A549 (cell line): Measurements from ENCODE around the gene CTCFL. TPM values are rescaled to one million over a fixed set of nuclear protein-coding genes. Genes with fewer than 3 reads are reported as not detected.

Experiments
- ATAC-seq, 2 experiments: fragments of 200-7000 bp in 1 of 2; fragments of >200 bp in 1 of 2; cut with Nextera tagmentation in 1 of 2; cut with Tn5 transposase in 1 of 2; 3 replicates each; pipeline versions ENCODE4 v1.8.0 to v1.9.1; 2018 to 2020; ENCODE audit warnings: mild to moderate bottlenecking in 1 of 2, moderate library complexity in 1 of 2
- CTCF ChIA-PET: fragments of 300-600 bp; sonication (Branson Sonifier 250); formaldehyde crosslinking; extraction: SDS; loops from one replicate; lab custom pipeline; 2021; ENCODE audit warnings: antibody characterized with exemption, inconsistent platforms; lab: Yijun Ruan, JAX
- POLR2A ChIA-PET: fragments of 350-600 bp; formaldehyde crosslinking; extraction: SDS; loops from one replicate; lab custom pipeline; 2021; ENCODE audit warnings: antibody characterized with exemption, inconsistent platforms; lab: Yijun Ruan, JAX
- DNase-seq, 2 experiments: peaks; one replicate each; pipeline versions ENCODE4 v3.0.0 to v3.0.0-alpha.2; 2011 to 2016; ENCODE audit warnings: low read depth in 1 of 2, low spot score in 1 of 2
- FAIRE-seq: peaks from 2 replicates; lab custom pipeline; 2011; peaks lifted over from hg19 to GRCh38; lab: Jason Lieb, UNC
- H3K27ac ChIP-seq, 2 experiments: fragments of >200 bp; sonication (Bioruptor Twin); formaldehyde crosslinking; 3 replicates each; pipeline ENCODE4 v1.5.1; 2016 to 2017
- H3K4me1 ChIP-seq: fragments of >200 bp; sonication (Bioruptor Twin); formaldehyde crosslinking; 3 replicates; pipeline ENCODE4 v1.6.1; 2016
- H3K4me2 ChIP-seq: fragments of >200 bp; sonication (Bioruptor Twin); formaldehyde crosslinking; 3 replicates; pipeline ENCODE4 v1.6.1; 2016
- H3K4me3 ChIP-seq: fragments of >200 bp; sonication (Bioruptor Twin); formaldehyde crosslinking; 3 replicates; pipeline ENCODE4 v1.5.1; 2016
- H3K9me3 ChIP-seq: fragments of >200 bp; sonication (Bioruptor Twin); formaldehyde crosslinking; 3 replicates; pipeline ENCODE4 v1.6.1; 2016
- BHLHE40 ChIP-seq: IDR thresholded peaks from 2 replicates; pipeline ENCODE4 v1.6.1; 2012; ENCODE audit warnings: low read depth, low read length, inconsistent platforms
- CHD2 ChIP-seq: fragments of 150-350 bp; IDR thresholded peaks from 2 replicates; pipeline ENCODE4 v1.6.1; 2014; ENCODE audit warnings: low read length; ENCODE audit not compliant: partially characterized antibody
- EHF ChIP-seq: fragments of 250-450 bp; sonication (Bioruptor Pico); IDR thresholded peaks from 2 replicates; pipeline ENCODE4 v1.5.0; 2020; ENCODE audit warnings: mild to moderate bottlenecking
- EHMT2 ChIP-seq: fragments of 200-600 bp; sonication (generic); IDR thresholded peaks from 2 replicates; pipeline ENCODE4 v1.6.1; 2016; ENCODE audit warnings: antibody characterized with exemption, low read depth, mild to moderate bottlenecking, moderate library complexity
- EP300 ChIP-seq, 2 experiments: fragments of >200 bp; sonication (Bioruptor Twin); formaldehyde crosslinking; IDR thresholded peaks; 2 replicates in 1 of 2; 3 replicates in 1 of 2; pipeline ENCODE4 v1.6.1; 2016 to 2017
- ESRRA ChIP-seq: fragments of 150-350 bp; IDR thresholded peaks from 2 replicates; pipeline ENCODE4 v1.6.1; 2014; ENCODE audit warnings: mild to moderate bottlenecking, low read length, borderline replicate concordance
- FOSB ChIP-seq: fragments of 250-450 bp; sonication (Bioruptor Pico); IDR thresholded peaks from 2 replicates; pipeline ENCODE4 v1.5.0; 2020; ENCODE audit warnings: mild to moderate bottlenecking, moderate library complexity
- FOSL2 ChIP-seq, 2 experiments: fragments of 450-650 bp in 1 of 2; fragments of >200 bp in 1 of 2; sonication (Bioruptor Twin) in 1 of 2; formaldehyde crosslinking; IDR thresholded peaks; 2 replicates each; pipeline versions ENCODE4 v1.5.0 to v1.6.1; 2016 to 2020; ENCODE audit warnings: mild to moderate bottlenecking in 1 of 2, moderate library complexity in 1 of 2
- HEYL ChIP-seq: fragments of 250-450 bp; sonication (Bioruptor Pico); IDR thresholded peaks from 2 replicates; pipeline ENCODE4 v1.8.0; 2021; ENCODE audit warnings: mild to moderate bottlenecking, moderate library complexity
- HOXA7 ChIP-seq: fragments of 250-450 bp; sonication (Bioruptor Pico); IDR thresholded peaks from 2 replicates; pipeline ENCODE4 v1.5.0; 2020; ENCODE audit warnings: mild to moderate bottlenecking, moderate library complexity
- HOXB5 ChIP-seq: fragments of 250-450 bp; sonication (Bioruptor Pico); IDR thresholded peaks from 2 replicates; pipeline ENCODE4 v1.5.0; 2020; ENCODE audit warnings: mild to moderate bottlenecking, moderate library complexity
- JUN ChIP-seq, 2 experiments: fragments of >200 bp; sonication (Bioruptor Twin); formaldehyde crosslinking; IDR thresholded peaks; 2 replicates in 1 of 2; 3 replicates in 1 of 2; pipeline ENCODE4 v1.6.1; 2016 to 2017
- KDM1A ChIP-seq: fragments of 200-600 bp; sonication (generic); IDR thresholded peaks from 2 replicates; pipeline ENCODE4 v1.6.1; 2016; ENCODE audit warnings: low read depth, mild to moderate bottlenecking
- MYC ChIP-seq: IDR thresholded peaks from 2 replicates; pipeline ENCODE4 v1.6.1; 2012; ENCODE audit warnings: mild to moderate bottlenecking, inconsistent platforms, low read length, improper control_type of control experiment, borderline replicate concordance
- RARB ChIP-seq: fragments of 250-450 bp; sonication (Bioruptor Pico); IDR thresholded peaks from 2 replicates; pipeline ENCODE4 v1.8.0; 2021; ENCODE audit warnings: mild to moderate bottlenecking, moderate library complexity
- RCOR1 ChIP-seq: fragments of 150-350 bp; IDR thresholded peaks from 2 replicates; pipeline ENCODE4 v1.6.1; 2014; ENCODE audit warnings: antibody characterized with exemption, low read length, low read depth
- TFCP2L1 ChIP-seq: fragments of 250-450 bp; sonication (Bioruptor Pico); IDR thresholded peaks from 2 replicates; pipeline ENCODE4 v1.5.0; 2021; ENCODE audit warnings: mild to moderate bottlenecking
- ZC3H11A ChIP-seq: fragments of 450-650 bp; IDR thresholded peaks from 2 replicates; pipeline ENCODE4 v1.6.1; 2014; ENCODE audit warnings: antibody characterized with exemption, mild to moderate bottlenecking
- ZFP36 ChIP-seq: fragments of 450-650 bp; IDR thresholded peaks from 2 replicates; pipeline ENCODE4 v1.6.1; 2014; ENCODE audit warnings: borderline replicate concordance; ENCODE audit not compliant: partially characterized antibody
- WGBS: methylation state at CpG from one replicate; pipeline ENCODE4 v1.1.6; 2017; ENCODE audit errors: missing lambda C conversion rate; 5-methylcytosine and 5-hydroxymethylcytosine counted together
- polyA plus RNA-seq, 4 experiments: library from polyadenylated mRNA; depleted of rRNA in 3 of 4; stranded (reverse); fragments of >200 nt; fragmentation: RNase III in 1 of 4; extraction: RNeasy Plus Mini Kit Qiagen cat#74134 plus additional on column Dnase treatment in 1 of 4; gene quantifications; 2 replicates in 3 of 4; 3 replicates in 1 of 4; pipeline ENCODE4 v1.2.3, GENCODE V29; 2011 to 2017
- TF ChIP-seq, protein P1 (sequence below): IDR thresholded peaks from 2 replicates; pipeline ENCODE4 v1.6.1; 2012
- TF ChIP-seq, protein P2 (sequence below): fragments of 200-600 bp; sonication (generic); IDR thresholded peaks from 2 replicates; pipeline ENCODE4 v1.6.1; 2016; ENCODE audit warnings: antibody characterized with exemption, mild to moderate bottlenecking, moderate library complexity
- TF ChIP-seq, protein P3 (sequence below): fragments of 450-650 bp; IDR thresholded peaks from 2 replicates; pipeline ENCODE4 v1.6.1; 2014; ENCODE audit warnings: antibody characterized with exemption
- TF ChIP-seq, protein P4 (sequence below): fragments of 150-350 bp; IDR thresholded peaks from 2 replicates; pipeline ENCODE4 v1.6.1; 2014; ENCODE audit warnings: low read depth, mild to moderate bottlenecking, low read length
- TF ChIP-seq, protein P5 (sequence below): fragments of 250-450 bp; sonication (Bioruptor Pico); IDR thresholded peaks from 2 replicates; pipeline ENCODE4 v1.5.0; 2021; ENCODE audit warnings: mild to moderate bottlenecking, moderate library complexity, borderline replicate concordance

Gene CTCFL
- polyA plus RNA-seq, 2 of the 4 experiments (the other 2 are of a cell fraction): 0.03 TPM

DNA sequence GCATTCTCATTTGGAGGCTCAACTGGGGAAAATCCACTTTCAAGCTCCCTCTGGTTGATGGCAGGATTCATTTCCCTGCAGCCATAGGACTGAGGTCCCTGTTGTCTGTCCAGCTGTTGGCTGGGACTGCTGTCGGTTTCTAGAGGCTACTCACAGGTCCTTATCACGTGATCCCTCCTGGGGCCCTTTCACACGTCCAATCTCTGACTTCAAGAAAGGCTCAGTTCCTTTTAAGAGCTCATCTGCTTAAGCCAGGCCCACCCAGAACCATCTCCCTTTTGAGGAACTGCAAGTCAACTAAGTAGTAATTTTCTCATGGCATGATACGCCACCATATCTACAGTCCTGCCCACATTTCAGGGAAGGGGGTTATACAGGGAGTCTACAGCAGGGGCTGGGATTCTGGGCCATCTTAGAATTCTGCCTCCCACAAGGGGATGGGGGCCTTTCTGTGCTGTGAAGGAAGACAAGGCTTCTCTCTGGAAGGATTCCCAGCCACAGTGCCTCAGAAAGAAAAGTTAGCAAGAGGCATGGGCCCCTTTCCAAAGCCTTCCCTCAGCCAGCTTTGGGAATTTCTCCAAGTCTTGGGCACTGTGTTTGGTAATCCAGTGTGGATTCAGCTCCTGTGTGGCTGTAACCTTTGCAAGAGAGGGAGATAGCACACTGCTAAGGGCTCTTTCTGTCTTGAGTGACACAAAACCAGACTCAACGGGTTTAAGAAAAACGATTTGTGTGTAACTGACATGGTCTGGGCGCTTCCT, 66.4 kb downstream of the CTCFL start:
- ChIA-PET POLR2A (no interaction called here), CTCF (interaction anchor here (1.5 to 1.6 kb wide), 2 partner anchors 9 to 68 kb away, joined by 3 to 4 read pairs; partner anchors contain the start of gene RBM38)
- H3K27ac ChIP-seq: no peak overlapping the region
- ATAC-seq (no peak), DNase-seq (no peak), FAIRE-seq (no peak)
- H3K9me3 ChIP-seq: no peaks in the 10 kb centered on the region
- TF ChIP-seq TFCP2L1 (no peak), RCOR1 (no peak), HEYL (no peak), KDM1A (no peak), EHMT2 (no peak), RARB (no peak), ZFP36 (no peak)
- TF ChIP-seq, protein P1, sequence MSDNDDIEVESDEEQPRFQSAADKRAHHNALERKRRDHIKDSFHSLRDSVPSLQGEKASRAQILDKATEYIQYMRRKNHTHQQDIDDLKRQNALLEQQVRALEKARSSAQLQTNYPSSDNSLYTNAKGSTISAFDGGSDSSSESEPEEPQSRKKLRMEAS: no peak
- TF ChIP-seq, protein P2, sequence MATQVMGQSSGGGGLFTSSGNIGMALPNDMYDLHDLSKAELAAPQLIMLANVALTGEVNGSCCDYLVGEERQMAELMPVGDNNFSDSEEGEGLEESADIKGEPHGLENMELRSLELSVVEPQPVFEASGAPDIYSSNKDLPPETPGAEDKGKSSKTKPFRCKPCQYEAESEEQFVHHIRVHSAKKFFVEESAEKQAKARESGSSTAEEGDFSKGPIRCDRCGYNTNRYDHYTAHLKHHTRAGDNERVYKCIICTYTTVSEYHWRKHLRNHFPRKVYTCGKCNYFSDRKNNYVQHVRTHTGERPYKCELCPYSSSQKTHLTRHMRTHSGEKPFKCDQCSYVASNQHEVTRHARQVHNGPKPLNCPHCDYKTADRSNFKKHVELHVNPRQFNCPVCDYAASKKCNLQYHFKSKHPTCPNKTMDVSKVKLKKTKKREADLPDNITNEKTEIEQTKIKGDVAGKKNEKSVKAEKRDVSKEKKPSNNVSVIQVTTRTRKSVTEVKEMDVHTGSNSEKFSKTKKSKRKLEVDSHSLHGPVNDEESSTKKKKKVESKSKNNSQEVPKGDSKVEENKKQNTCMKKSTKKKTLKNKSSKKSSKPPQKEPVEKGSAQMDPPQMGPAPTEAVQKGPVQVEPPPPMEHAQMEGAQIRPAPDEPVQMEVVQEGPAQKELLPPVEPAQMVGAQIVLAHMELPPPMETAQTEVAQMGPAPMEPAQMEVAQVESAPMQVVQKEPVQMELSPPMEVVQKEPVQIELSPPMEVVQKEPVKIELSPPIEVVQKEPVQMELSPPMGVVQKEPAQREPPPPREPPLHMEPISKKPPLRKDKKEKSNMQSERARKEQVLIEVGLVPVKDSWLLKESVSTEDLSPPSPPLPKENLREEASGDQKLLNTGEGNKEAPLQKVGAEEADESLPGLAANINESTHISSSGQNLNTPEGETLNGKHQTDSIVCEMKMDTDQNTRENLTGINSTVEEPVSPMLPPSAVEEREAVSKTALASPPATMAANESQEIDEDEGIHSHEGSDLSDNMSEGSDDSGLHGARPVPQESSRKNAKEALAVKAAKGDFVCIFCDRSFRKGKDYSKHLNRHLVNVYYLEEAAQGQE: no peak
- H3K4me3 ChIP-seq: no peak overlapping the region
- H3K4me1 ChIP-seq: no peaks in the 10 kb centered on the region
- no peak overlapping the region for H3K4me2 ChIP-seq
- WGBS: 47% methylated on average over 7 of the region's 7 CpGs

DNA sequence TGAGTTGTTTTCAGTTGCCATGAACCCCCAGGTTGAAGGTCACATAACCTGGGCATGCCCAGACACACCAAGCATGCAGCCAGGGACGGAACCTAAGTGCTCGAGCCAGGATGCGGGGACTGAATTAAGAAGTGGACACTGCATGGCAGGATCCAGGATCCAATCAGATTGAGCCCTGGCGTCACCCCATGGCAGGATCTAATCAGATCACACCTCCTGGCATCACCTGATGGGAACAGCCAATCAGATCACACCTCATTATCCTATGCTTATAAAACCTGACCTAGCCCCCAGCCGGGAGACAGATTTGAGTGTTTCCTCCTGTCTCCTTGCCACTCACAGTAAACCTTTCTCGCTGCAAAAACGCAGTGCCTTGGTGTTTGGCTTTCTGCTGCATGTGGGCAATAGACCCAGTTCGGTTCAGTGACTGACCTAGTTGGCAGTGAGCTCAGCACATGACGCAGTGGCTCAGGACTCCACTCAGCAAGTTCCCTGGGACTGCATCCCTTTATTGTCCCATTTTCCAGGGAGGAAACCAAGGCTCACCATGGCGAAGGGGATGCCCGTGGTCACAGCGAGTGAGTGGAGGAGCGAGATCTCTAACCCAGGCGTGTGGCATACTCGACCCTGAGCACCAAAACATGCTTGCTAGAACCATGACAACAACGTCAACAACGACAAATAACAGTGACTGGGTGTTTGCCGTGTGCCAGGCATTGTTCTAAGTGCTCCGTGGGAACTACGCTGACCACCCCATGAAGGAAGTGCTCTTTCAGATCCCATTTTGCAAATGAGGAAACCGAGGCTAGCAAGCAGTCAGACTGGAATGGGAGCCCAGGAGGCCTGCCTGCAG, 67.5 kb downstream of the CTCFL start:
- CTCF ChIA-PET: interaction anchor here (1.5 to 1.6 kb wide), 2 partner anchors 10 to 67 kb away, joined by 3 to 4 read pairs; partner anchors contain the start of gene RBM38
- peak in 1 of 2 experiments; percentile 33 for DNase-seq
- ATAC-seq: no peak; a peak in 1 of 6 replicates
- POLR2A ChIA-PET: no interaction called here
- TF ChIP-seq EHF (no peak), EP300 (IDR thresholded peaks at IDR 0.05) (no peak)
- TF ChIP-seq, protein P3, sequence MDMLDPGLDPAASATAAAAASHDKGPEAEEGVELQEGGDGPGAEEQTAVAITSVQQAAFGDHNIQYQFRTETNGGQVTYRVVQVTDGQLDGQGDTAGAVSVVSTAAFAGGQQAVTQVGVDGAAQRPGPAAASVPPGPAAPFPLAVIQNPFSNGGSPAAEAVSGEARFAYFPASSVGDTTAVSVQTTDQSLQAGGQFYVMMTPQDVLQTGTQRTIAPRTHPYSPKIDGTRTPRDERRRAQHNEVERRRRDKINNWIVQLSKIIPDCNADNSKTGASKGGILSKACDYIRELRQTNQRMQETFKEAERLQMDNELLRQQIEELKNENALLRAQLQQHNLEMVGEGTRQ: no peak
- TF ChIP-seq, protein P4, sequence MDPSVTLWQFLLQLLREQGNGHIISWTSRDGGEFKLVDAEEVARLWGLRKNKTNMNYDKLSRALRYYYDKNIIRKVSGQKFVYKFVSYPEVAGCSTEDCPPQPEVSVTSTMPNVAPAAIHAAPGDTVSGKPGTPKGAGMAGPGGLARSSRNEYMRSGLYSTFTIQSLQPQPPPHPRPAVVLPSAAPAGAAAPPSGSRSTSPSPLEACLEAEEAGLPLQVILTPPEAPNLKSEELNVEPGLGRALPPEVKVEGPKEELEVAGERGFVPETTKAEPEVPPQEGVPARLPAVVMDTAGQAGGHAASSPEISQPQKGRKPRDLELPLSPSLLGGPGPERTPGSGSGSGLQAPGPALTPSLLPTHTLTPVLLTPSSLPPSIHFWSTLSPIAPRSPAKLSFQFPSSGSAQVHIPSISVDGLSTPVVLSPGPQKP: no peak
- TF ChIP-seq, protein P1: no peak
- Histone ChIP-seq H3K4me3 (no peak overlapping the region), H3K4me1 (no peaks in the 10 kb centered on the region), H3K4me2 (no peak overlapping the region), H3K27ac (no peak overlapping the region), H3K9me3 (no peaks in the 10 kb centered on the region)
- WGBS: 50% methylated on average over 21 of the region's 21 CpGs
- no peak for FAIRE-seq

DNA sequence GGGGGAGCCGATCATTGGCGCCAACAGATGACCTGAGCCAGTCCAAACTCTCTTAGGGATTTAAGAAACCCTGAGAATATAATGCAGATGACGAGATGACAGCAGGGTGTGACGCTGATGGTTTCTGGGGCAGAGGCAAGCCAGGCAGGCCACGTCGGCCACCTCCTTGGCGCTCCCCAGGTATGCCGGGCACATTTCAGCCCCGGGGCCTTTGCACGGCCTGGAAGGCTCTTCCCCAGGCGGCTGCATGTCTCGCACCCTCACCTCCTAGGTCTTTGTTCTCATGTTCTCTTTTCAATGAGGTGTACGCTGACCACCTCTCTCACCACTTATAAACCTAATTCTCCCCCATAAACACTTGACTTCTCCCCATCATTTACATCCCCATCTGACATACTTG, 68.8 kb downstream of the CTCFL start:
- Histone ChIP-seq H3K9me3 (no peaks in the 10 kb centered on the region), H3K27ac (no peak overlapping the region), H3K4me3 (no peak overlapping the region), H3K4me2 (no peak overlapping the region), H3K4me1 (no peaks in the 10 kb centered on the region)
- no peak for FAIRE-seq
- no peak for DNase-seq
- ChIA-PET CTCF (no interaction called here), POLR2A (no interaction called here)
- WGBS: 73% methylated on average over 13 of the region's 13 CpGs
- no peak for ATAC-seq
- TF ChIP-seq MYC (no peak), EHMT2 (no peak), CHD2 (no peak), FOSL2 (IDR thresholded peaks at IDR 0.05) (no peak), FOSL2 (CRISPR knock-in tag; IDR thresholded peaks at IDR 0.05) (no peak), FOSB (CRISPR knock-in tag) (no peak), KDM1A (no peak), ESRRA (no peak), BHLHE40 (no peak), ZC3H11A (no peak), HOXA7 (CRISPR knock-in tag) (no peak), HOXB5 (CRISPR knock-in tag) (no peak), JUN (IDR thresholded peaks at IDR 0.05) (no peak)
- TF ChIP-seq, protein P5, sequence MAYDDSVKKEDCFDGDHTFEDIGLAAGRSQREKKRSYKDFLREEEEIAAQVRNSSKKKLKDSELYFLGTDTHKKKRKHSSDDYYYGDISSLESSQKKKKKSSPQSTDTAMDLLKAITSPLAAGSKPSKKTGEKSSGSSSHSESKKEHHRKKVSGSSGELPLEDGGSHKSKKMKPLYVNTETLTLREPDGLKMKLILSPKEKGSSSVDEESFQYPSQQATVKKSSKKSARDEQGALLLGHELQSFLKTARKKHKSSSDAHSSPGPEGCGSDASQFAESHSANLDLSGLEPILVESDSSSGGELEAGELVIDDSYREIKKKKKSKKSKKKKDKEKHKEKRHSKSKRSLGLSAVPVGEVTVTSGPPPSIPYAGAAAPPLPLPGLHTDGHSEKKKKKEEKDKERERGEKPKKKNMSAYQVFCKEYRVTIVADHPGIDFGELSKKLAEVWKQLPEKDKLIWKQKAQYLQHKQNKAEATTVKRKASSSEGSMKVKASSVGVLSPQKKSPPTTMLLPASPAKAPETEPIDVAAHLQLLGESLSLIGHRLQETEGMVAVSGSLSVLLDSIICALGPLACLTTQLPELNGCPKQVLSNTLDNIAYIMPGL (CRISPR knock-in tag): no peak
